ENCODE data around the gene MT4. TPM values are rescaled to one million over a fixed set of nuclear protein-coding genes. Genes with fewer than 3 reads are reported as not detected.

MT4 gene
- total and polyA plus RNA-seq, 11 donors = not detected

DNA sequence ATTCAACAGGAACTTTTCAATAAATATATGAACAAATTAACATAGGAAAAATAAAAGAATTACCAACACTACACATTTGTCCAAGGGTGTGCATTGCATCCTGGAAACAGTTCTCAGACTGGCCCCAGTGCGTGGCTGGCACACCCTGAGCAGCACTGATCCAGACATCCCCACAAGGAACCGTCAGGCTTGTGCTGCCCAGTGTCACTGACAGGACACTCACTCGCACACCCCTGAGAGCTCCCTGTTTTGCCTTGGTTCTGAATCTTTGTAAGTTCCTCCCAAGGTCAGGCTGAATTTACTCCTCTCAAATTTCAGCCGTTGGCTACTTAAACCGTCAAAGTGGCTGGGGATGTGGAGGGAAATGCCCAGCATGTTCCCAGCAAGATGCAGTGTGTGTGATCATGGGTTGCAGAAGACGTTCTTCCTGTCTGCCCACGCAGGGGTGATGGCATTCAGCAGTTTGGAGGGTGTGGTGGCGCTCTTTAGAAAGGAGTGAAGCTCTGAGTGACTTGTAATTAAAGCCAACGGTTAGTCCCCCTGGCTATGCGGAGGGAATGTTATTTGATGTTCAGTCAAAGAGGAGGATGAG is 45.2 kb downstream of the MT4 start:
- Histone ChIP-seq H3K9me3 (no peaks in the 10 kb centered on the region), H3K4me1 (peaks cover 9 to 67% (median 57%) of the 10 kb centered on the region in 12 donors), H3K4me3 (peak overlapping the region in 11 of 12 donors; percentile 59 to 87 (median 71)), H3K36me3 (no peaks in the 10 kb centered on the region), H3K27me3 (no peaks in the 10 kb centered on the region), H3K27ac (peak overlapping the region; percentile 86 to 99 (median 96))
- ATAC-seq (peak in 3 of 4 donors; percentile 5 to 16 (median 8)), DNase-seq (peak in 3 of 5 donors; percentile 39 to 53 (median 53))
- TF ChIP-seq POLR2A (IDR thresholded peaks at IDR 0.05) = peak in 1 of 2 donors; percentile 17
- TF ChIP-seq, protein P1, sequence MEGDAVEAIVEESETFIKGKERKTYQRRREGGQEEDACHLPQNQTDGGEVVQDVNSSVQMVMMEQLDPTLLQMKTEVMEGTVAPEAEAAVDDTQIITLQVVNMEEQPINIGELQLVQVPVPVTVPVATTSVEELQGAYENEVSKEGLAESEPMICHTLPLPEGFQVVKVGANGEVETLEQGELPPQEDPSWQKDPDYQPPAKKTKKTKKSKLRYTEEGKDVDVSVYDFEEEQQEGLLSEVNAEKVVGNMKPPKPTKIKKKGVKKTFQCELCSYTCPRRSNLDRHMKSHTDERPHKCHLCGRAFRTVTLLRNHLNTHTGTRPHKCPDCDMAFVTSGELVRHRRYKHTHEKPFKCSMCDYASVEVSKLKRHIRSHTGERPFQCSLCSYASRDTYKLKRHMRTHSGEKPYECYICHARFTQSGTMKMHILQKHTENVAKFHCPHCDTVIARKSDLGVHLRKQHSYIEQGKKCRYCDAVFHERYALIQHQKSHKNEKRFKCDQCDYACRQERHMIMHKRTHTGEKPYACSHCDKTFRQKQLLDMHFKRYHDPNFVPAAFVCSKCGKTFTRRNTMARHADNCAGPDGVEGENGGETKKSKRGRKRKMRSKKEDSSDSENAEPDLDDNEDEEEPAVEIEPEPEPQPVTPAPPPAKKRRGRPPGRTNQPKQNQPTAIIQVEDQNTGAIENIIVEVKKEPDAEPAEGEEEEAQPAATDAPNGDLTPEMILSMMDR (IDR thresholded peaks at IDR 0.05) = no peak
- 7 to 26% (median 19%) methylated on average over 10 of the region's 10 CpGs for WGBS, 4 donors
- intact Hi-C loops (cut with DNase I) = loop anchor here in 1 of 10 donors (2.0 kb wide), 1 partner anchor 17 kb away; no protein-coding TSS in a partner anchor

DNA sequence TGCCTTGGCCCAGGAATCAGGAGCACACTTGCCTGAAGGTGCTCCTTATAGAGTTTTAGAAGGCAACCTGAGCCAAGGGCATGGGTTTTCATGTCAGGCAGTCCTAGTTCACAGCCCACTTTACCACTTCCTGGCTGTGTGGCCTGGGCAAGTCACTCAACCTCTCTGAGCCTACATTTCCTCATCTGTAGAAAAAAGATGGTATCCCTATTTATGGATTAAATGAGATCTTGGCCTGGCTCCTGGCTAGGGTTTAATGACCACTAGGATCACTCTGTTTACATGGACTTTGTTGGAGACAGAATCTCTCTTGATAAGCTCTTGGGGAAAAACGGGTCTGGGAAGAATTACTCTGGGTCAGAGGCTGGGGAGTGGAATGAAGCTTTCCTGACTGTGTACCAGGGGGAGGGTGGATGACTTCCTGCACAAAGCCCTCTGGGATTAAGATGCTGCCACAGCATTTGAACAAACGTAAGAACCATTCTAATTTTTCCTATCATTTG is 45.8 kb downstream of the MT4 start:
- Histone ChIP-seq H3K27me3 (no peaks in the 10 kb centered on the region), H3K4me3 (peak overlapping the region in 6 of 12 donors; percentile 68 to 87 (median 72)), H3K9me3 (no peaks in the 10 kb centered on the region), H3K36me3 (no peaks in the 10 kb centered on the region), H3K27ac (peak overlapping the region; percentile 86 to 99 (median 96)), H3K4me1 (peaks cover 9 to 65% (median 57%) of the 10 kb centered on the region in 12 donors)
- intact Hi-C loops (cut with DNase I) = loop anchor here in 1 of 10 donors (2.0 kb wide), 1 partner anchor 16 kb away; no protein-coding TSS in a partner anchor
- WGBS, 4 donors = 10 to 49% (median 13%) methylated on average over 2 of the region's 2 CpGs
- no peak for TF ChIP-seq POLR2A (IDR thresholded peaks at IDR 0.05)
- TF ChIP-seq, protein P1 (IDR thresholded peaks at IDR 0.05) = no peak
- no peak for ATAC-seq
- DNase-seq = peak in 1 of 5 donors; percentile 45

DNA sequence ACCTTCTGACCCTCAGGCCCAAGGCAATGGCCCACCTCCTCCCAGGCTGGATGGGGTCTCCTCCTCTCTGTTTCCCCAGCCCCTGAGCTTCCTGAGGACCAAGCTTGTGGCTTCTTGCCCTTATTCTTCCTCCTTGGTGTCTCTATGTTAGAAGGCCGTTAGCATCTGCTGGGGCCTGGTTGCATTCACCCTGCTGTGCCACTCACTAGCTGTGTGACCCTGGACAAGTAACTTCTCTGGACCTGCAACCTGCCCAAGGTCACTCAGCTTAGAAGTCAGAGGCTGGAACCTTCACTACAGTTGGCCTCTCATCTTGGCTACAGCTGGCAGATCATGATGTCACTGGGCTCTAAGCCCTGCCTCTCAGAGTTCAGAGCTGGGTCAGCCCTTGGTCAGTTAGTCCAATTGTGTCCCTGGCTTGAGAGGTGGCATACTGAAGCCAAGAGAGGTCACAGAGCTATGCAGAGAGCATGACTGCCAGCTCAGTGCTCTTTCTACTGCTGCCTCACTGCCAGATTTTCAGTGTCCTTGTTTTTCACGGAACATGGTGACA is 46.5 kb downstream of the MT4 start:
- Histone ChIP-seq H3K9me3 (no peaks in the 10 kb centered on the region), H3K4me1 (peaks cover 9 to 58% (median 51%) of the 10 kb centered on the region in 12 donors), H3K27me3 (no peaks in the 10 kb centered on the region), H3K36me3 (no peaks in the 10 kb centered on the region), H3K4me3 (no peak overlapping the region), H3K27ac (peak overlapping the region; percentile 86 to 99 (median 96))
- peak; percentile 60 to 79 (median 65) for ATAC-seq
- intact Hi-C loops (cut with DNase I) = loop anchor here in 1 of 10 donors (2.0 kb wide), 1 partner anchor 15 kb away; no protein-coding TSS in a partner anchor
- peak in 4 of 5 donors; percentile 72 to 91 (median 82) for DNase-seq
- 50 to 73% (median 55%) methylated on average over 2 of the region's 2 CpGs for WGBS, 4 donors
- no peak for TF ChIP-seq POLR2A (IDR thresholded peaks at IDR 0.05)
- TF ChIP-seq, protein P1 (IDR thresholded peaks at IDR 0.05) = no peak

DNA sequence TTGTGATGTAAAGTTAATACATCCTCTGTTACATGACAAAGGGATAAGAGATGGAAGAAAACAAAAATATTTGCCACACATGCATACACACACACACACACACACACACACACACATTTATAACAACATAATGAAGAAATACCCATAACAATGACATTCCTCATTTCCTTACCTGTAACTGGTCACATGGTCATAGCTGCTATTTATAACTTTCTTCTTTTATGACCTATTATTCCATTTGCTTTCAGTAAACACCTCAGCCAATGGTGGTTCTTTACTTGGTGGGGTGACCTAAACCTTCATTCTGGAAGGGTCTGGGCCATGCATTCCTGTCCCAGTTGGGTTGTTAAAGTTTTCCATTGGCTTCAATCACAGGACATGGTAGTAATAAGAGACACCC is 48.8 kb downstream of the MT4 start:
- intact Hi-C loops (cut with DNase I) = no loop called here
- peaks cover 0 to 11% (median 0%) of the 10 kb centered on the region in 9 donors for H3K27me3 ChIP-seq
- H3K4me1 ChIP-seq = peaks cover 9 to 58% (median 43%) of the 10 kb centered on the region in 12 donors
- TF ChIP-seq POLR2A (IDR thresholded peaks at IDR 0.05) = no peak
- TF ChIP-seq, protein P1 (IDR thresholded peaks at IDR 0.05) = no peak
- no peak overlapping the region for H3K4me3 ChIP-seq
- DNase-seq = no peak
- H3K9me3 ChIP-seq = no peaks in the 10 kb centered on the region
- no peak overlapping the region for H3K27ac ChIP-seq
- no peak for ATAC-seq
- H3K36me3 ChIP-seq = no peaks in the 10 kb centered on the region

Data from heart left ventricle (tissue), 16 donors.